Measurements from ENCODE around the gene PDE7B.

DNA sequence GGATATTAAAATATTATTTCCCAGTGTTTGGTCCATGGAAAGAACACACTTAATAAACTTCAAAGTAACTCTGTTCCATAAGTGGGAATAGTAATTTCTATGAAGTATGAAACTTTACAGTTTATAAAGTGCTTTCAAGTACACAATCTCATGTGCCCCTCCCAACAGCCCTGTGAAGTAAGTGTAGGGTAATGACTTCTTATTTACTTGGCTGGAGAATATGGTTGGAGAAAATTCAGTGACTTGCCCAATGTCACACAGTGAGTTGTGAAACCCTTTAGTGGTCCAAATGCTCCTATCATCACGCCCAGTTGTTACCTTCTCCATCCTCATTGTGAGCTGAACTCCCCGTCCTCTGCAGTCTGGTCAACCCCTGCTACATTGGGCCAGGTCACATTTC is 141.2 kb downstream of the PDE7B start:
- TF ChIP-seq POLR2A (IDR thresholded peaks at IDR 0.05; ENCODE audit: low read depth, low read length) (no peak), TAF1 (IDR thresholded peaks at IDR 0.05; ENCODE audit: low read depth, low read length) (no peak)
